Colonic mucosa (tissue), 4 donors: ENCODE measurements around the gene PRSS53. TPM values are rescaled to one million over a fixed set of nuclear protein-coding genes. Genes with fewer than 3 reads are reported as not detected.

Source experiments
- DNase-seq: peaks from one replicate; pipeline ENCODE4 v3.0.0-alpha.2; 2020
- H3K27ac ChIP-seq: fragments of 200-600 bp; one replicate; pipeline ENCODE4 v1.8.0; 2021
- H3K27me3 ChIP-seq: fragments of 200-600 bp; one replicate; pipeline ENCODE4 v1.8.0; 2021
- H3K36me3 ChIP-seq: fragments of 200-600 bp; one replicate; pipeline ENCODE4 v1.8.0; 2021
- H3K4me1 ChIP-seq: fragments of 200-600 bp; one replicate; pipeline ENCODE4 v1.8.0; 2021; ENCODE audit warnings: mild to moderate bottlenecking
- H3K4me3 ChIP-seq: fragments of 200-600 bp; one replicate; pipeline ENCODE4 v1.8.0; 2021
- H3K9ac ChIP-seq, 2 donors: one replicate each; pipeline ENCODE4 v1.7.0; 2013; ENCODE audit warnings: control low read depth in 2 of 2, low read depth in 2 of 2, low read length in 2 of 2
- H3K9me3 ChIP-seq: fragments of 200-600 bp; one replicate; pipeline ENCODE4 v1.8.0; 2021
- CTCF ChIP-seq: fragments of 200-600 bp; IDR thresholded peaks from one replicate; pipeline ENCODE4 v1.8.0; 2022; ENCODE audit warnings: antibody characterized with exemption, mild to moderate bottlenecking
- intact Hi-C: fragments of 100-400 bp; cut with DNase I; formaldehyde crosslinking; loops from one replicate; pipeline ENCODE4 v1.14.1; 2022
- total RNA-seq, 2 donors: library from RNA; stranded (reverse); fragmentation: NEBNext Ultra II Directional in 1 of 2; extraction: Animal tissue kit (Norgen Biotek cat#: 25700) in 1 of 2; gene quantifications; one replicate each; pipeline ENCODE4 v1.2.1, GENCODE V29; 2021
- donor health status: healthy.
- donor health status: DM: no; HTN: no; CAD: no.
- donor health status: DM: no; HTN: no; CAD: no.

Gene PRSS53
- total RNA-seq, 2 donors from 2014 or later = 0.77 to 2.6 TPM

DNA sequence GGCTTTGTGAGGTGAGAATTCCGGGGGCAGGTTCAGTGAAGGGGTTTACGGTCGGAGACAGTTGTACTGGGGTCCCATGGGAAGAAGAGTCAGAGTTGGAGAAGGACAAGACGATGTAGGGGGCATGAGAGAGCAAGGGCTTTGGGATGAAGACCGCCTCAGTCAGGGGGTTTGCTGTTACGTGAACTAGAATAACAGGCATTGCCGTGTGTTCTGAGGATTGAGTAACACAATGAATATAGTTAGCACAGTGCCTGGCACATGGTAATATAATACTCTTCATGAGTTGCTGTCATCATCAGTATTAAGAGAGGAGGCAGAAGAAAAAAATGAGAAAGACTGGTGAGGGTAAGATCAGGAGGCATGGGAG, 13.9 kb downstream of the PRSS53 start:
- H3K27me3 ChIP-seq = no peaks in the 10 kb centered on the region
- H3K9ac ChIP-seq = peak overlapping the region; percentile 75 to 96
- no peak for DNase-seq
- H3K9me3 ChIP-seq = no peaks in the 10 kb centered on the region
- peak overlapping the region; percentile 80 for H3K4me3 ChIP-seq
- H3K4me1 ChIP-seq = peaks cover 15% of the 10 kb centered on the region
- H3K27ac ChIP-seq = peak overlapping the region; percentile 89
- TF ChIP-seq CTCF = no peak
- peaks cover 12% of the 10 kb centered on the region for H3K36me3 ChIP-seq
- intact Hi-C loops = no loop called here

- Histone ChIP-seq H3K9ac (peak within 1 kb of the TSS; percentile 93 to 96), H3K9me3 (no peaks in the 10 kb centered on the region), H3K4me3 (peak within 1 kb of the TSS; percentile 80), H3K4me1 (peaks cover 15% of the 10 kb centered on the region), H3K27me3 (no peaks in the 10 kb centered on the region), H3K36me3 (peaks cover 8% of the 10 kb centered on the region), H3K27ac (peak within 1 kb of the TSS; percentile 89)
- no peak for TF ChIP-seq CTCF
- intact Hi-C loops = no loop called here
- DNase-seq = peak; percentile 98
Observed at GRCh38 chr16:31073970-31074813, 14.6 kb downstream of the PRSS53 start, which contains the start of the genes ZNF646 and ZNF668. Gene ZNF646 (plus strand): TSS chr16:31074422. CDS start chr16:31076325, 1,903 bp downstream. Gene ZNF668 (minus strand): TSS chr16:31074240. CDS start chr16:31064459, 9,781 bp downstream.

DNA sequence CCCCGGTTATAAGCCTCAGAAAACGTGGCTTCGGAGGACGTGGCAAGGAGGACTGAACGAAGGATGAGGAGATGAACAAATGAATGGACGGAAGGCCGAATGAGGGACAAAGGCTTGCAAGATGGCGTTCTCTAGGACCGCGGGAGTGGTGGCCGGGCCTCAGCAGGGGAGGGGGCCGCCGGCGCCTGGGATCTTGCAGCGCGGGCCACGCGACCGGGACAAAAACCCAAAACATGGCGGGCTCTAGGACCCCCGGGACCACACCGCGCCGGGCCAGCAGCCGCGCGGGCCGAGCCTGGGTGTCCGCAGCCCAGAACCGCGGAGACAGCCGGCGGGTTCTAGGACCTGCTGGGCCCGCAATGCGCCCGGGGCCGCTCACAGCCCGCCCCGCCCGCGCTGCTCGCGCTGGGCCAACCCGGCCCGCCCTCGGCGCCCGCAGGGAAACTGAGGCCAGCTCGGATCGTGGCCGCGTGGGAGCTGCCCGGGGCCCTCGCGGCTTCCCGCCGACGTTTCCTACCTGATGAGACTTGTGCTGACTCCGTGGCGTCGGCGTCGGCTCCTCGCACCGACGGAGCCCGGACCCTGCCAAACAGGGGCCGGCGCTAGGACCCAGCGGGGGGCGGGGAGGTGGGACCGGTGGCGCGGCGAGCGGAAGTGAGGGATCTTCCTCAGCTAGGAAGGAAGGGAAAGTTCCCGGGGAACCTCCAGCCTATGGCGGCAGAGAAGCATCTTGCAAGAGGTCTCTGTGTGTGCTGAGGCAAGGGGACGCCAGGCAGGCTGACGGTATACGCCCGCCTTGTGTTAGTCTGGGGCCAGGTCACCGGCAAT, 15.4 kb downstream of the PRSS53 start:
- Histone ChIP-seq H3K9ac (peak overlapping the region; percentile 93 to 96), H3K9me3 (no peaks in the 10 kb centered on the region), H3K27me3 (no peaks in the 10 kb centered on the region), H3K27ac (peak overlapping the region; percentile 89), H3K4me1 (peaks cover 15% of the 10 kb centered on the region), H3K4me3 (peak overlapping the region; percentile 80), H3K36me3 (peaks cover under 1% of the 10 kb centered on the region)
- intact Hi-C loops = no loop called here
- DNase-seq = peak; percentile 96
- no peak for TF ChIP-seq CTCF

DNA sequence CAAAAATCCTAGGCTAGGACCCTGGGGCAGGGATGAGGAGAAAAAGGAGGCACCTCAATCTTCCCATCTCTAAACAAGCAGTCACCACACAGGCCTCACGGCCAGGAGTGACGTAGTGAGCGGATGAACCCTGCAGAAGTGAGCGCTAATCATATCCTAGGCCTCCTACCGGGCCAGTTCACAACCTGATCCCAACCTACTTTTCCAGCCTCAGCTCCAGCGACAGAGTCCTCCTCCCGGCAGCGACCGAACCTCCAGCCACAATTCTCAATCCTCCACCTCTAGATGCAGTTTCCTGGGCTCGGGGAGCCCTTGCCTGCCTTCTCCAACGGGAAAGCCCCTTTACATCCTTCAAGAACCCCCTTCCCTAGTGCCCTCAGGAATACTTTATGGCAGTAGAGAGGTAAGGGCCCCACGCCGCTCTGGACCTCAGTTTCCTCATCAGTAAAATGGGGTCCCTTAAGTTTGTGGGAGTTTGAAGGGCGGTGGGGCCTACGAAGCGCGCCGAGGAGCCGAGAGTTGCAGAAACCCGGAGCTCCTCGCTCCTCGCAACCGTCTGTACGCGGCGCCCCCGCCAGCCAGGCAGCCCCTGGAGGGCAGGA, 16.1 kb downstream of the PRSS53 start:
- peak; percentile 46 for DNase-seq
- no peak for TF ChIP-seq CTCF
- H3K36me3 ChIP-seq = no peaks in the 10 kb centered on the region
- H3K4me1 ChIP-seq = peaks cover 15% of the 10 kb centered on the region
- peak overlapping the region; percentile 80 for H3K4me3 ChIP-seq
- H3K9me3 ChIP-seq = no peaks in the 10 kb centered on the region
- H3K27me3 ChIP-seq = no peaks in the 10 kb centered on the region
- H3K9ac ChIP-seq = peak overlapping the region; percentile 93 to 96
- H3K27ac ChIP-seq = peak overlapping the region; percentile 89
- intact Hi-C loops = no loop called here

DNA sequence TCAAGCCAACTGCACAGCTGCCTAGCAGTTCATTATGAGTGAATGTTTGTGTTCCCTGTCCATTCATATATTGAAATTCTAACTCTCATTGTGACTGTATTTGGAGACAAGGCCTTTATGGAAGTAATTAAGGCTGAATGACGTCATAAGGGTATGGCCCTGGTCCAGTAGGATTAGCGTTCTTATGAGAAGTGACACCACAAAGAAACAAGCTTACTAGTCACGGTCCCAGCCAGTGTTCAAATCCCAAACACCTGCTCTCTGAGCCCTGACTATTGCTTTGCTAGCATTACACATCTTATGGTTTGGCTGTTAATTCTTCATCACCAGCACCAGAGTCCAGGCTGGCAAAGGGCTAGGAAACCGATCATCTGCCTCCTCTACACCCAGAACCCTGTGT, 16.9 kb downstream of the PRSS53 start:
- no peak for DNase-seq
- Histone ChIP-seq H3K27me3 (no peaks in the 10 kb centered on the region), H3K9me3 (no peaks in the 10 kb centered on the region), H3K4me3 (peak overlapping the region; percentile 80), H3K36me3 (no peaks in the 10 kb centered on the region), H3K27ac (no peak overlapping the region), H3K4me1 (peaks cover 15% of the 10 kb centered on the region), H3K9ac (peak overlapping the region in 1 of 2 donors; percentile 96)
- intact Hi-C loops = no loop called here
- TF ChIP-seq CTCF = no peak
